NOMO-1 (cell line): ENCODE measurements around the gene SARM1.

Source experiments
- DNase-seq, 2 experiments: peaks; one replicate each; lab custom pipeline; 2025; ENCODE audit not compliant: unreplicated experiment in 2 of 2; lab: John Stamatoyannopoulos, UW

SARM1 gene

GRCh38 chr17:28392491-28392890 lies 21.0 kb downstream of the SARM1 start:
- DNase-seq, result no peak

GRCh38 chr17:28394337-28395116 lies 23.0 kb downstream of the SARM1 start:
- DNase-seq, result no peak

GRCh38 chr17:28395426-28395825 lies 23.9 kb downstream of the SARM1 start:
- DNase-seq, result no peak

GRCh38 chr17:28395968-28396367 lies 24.5 kb downstream of the SARM1 start:
- no peak for DNase-seq

- DNase-seq, result no peak
These were observed 25.2 kb downstream of the SARM1 start for GRCh38 chr17:28396635-28397239.

- no peak for DNase-seq
These were observed 25.8 kb downstream of the SARM1 start for GRCh38 chr17:28397275-28397674.

GRCh38 chr17:28397687-28398279 lies 26.3 kb downstream of the SARM1 start:
- no peak for DNase-seq

- no peak for DNase-seq
These were observed 26.9 kb downstream of the SARM1 start for GRCh38 chr17:28398280-28398981.

- DNase-seq, result no peak
These were observed 28.3 kb downstream of the SARM1 start for GRCh38 chr17:28399808-28400207.

GRCh38 chr17:28402224-28402630 lies 30.7 kb downstream of the SARM1 start:
- no peak for DNase-seq

- DNase-seq, result no peak
These were observed 31.4 kb downstream of the SARM1 start for GRCh38 chr17:28402844-28403243.

GRCh38 chr17:28404007-28404406 lies 32.5 kb downstream of the SARM1 start:
- DNase-seq, result peak in 1 of 2 experiments; percentile 25

- DNase-seq, result no peak
These were observed 32.9 kb downstream of the SARM1 start for GRCh38 chr17:28404461-28404811.

- no peak for DNase-seq
These were observed 33.5 kb downstream of the SARM1 start for GRCh38 chr17:28404812-28405570.

- DNase-seq, result peak; percentile 8 to 29
These were observed 34.4 kb downstream of the SARM1 start, which contains the start of gene SLC46A1 for GRCh38 chr17:28405632-28406472. SLC46A1 (minus strand) TSS chr17:28406212; CDS start chr17:28406114, 98 bp downstream.

GRCh38 chr17:28406473-28406814 lies 35.0 kb downstream of the SARM1 start:
- DNase-seq, result no peak

- no peak for DNase-seq
These were observed 35.9 kb downstream of the SARM1 start for GRCh38 chr17:28407130-28407973.

GRCh38 chr17:28407974-28408306 lies 36.4 kb downstream of the SARM1 start:
- DNase-seq, result no peak

- DNase-seq, result no peak
These were observed 40.6 kb downstream of the SARM1 start for GRCh38 chr17:28412099-28412498.
